ENCODE data around the gene LIPM. TPM values are rescaled to one million over a fixed set of nuclear protein-coding genes. Genes with fewer than 3 reads are reported as not detected.

The LIPM gene
- total RNA-seq, 4 donors from 2014 or later, result not detected

- peaks cover 0 to 10% (median 0%) of the 10 kb centered on the region in 3 donors for H3K4me1 ChIP-seq
- no peak for ATAC-seq
- no peak for TF ChIP-seq POLR2AphosphoS5 (IDR thresholded peaks at IDR 0.05)
- no peak for TF ChIP-seq POLR2A (IDR thresholded peaks at IDR 0.05)
- no peak overlapping the region for H3K27ac ChIP-seq
- H3K27me3 ChIP-seq, result no peaks in the 10 kb centered on the region
- no peaks in the 10 kb centered on the region for H3K36me3 ChIP-seq
- no peaks in the 10 kb centered on the region for H3K9me3 ChIP-seq
- H3K4me3 ChIP-seq, result no peak overlapping the region
Observed at GRCh38 chr10:88820748-88821401, 18.3 kb downstream of the LIPM start.

- Histone ChIP-seq H3K27ac (no peak overlapping the region), H3K9me3 (no peaks in the 10 kb centered on the region), H3K36me3 (no peaks in the 10 kb centered on the region), H3K4me3 (no peak overlapping the region), H3K4me1 (peaks cover 0 to 2% (median 0%) of the 10 kb centered on the region in 3 donors), H3K27me3 (no peaks in the 10 kb centered on the region)
- no peak for ATAC-seq
- TF ChIP-seq CTCF (IDR thresholded peaks at IDR 0.05), result no peak
- no peak for TF ChIP-seq POLR2A (IDR thresholded peaks at IDR 0.05)
- no peak for TF ChIP-seq POLR2AphosphoS5 (IDR thresholded peaks at IDR 0.05)
- no peak for TF ChIP-seq EP300 (IDR thresholded peaks at IDR 0.05)
- WGBS, 2 donors (ENCODE audit: low coverage in 1 of 2), result 77 to 78% methylated on average over 4 of the region's 4 CpGs
Observed at GRCh38 chr10:88826388-88826787, 23.9 kb downstream of the LIPM start.

- ATAC-seq, result no peak
- no peaks in the 10 kb centered on the region for H3K36me3 ChIP-seq
- H3K4me3 ChIP-seq, result no peak overlapping the region
- H3K9me3 ChIP-seq, result no peaks in the 10 kb centered on the region
- 86 to 89% methylated on average over 2 of the region's 2 CpGs for WGBS, 2 donors (ENCODE audit: low coverage in 1 of 2)
- H3K4me1 ChIP-seq, result no peaks in the 10 kb centered on the region
- no peak overlapping the region for H3K27ac ChIP-seq
- TF ChIP-seq POLR2AphosphoS5 (IDR thresholded peaks at IDR 0.05), result no peak
- no peak for TF ChIP-seq EP300 (IDR thresholded peaks at IDR 0.05)
- no peak for TF ChIP-seq POLR2A (IDR thresholded peaks at IDR 0.05)
- TF ChIP-seq CTCF (IDR thresholded peaks at IDR 0.05), result no peak
- H3K27me3 ChIP-seq, result no peaks in the 10 kb centered on the region
Observed at GRCh38 chr10:88827671-88828070, 25.1 kb downstream of the LIPM start.

GRCh38 chr10:88828310-88828709, 25.8 kb downstream of the LIPM start:
- TF ChIP-seq POLR2AphosphoS5 (IDR thresholded peaks at IDR 0.05) (no peak), CTCF (IDR thresholded peaks at IDR 0.05) (no peak), POLR2A (IDR thresholded peaks at IDR 0.05) (no peak), EP300 (IDR thresholded peaks at IDR 0.05) (no peak)
- Histone ChIP-seq H3K4me1 (no peaks in the 10 kb centered on the region), H3K27ac (no peak overlapping the region), H3K36me3 (no peaks in the 10 kb centered on the region), H3K9me3 (no peaks in the 10 kb centered on the region), H3K4me3 (no peak overlapping the region), H3K27me3 (no peaks in the 10 kb centered on the region)
- 50% methylated on average over 1 of the region's 1 CpG for WGBS, 2 donors (ENCODE audit: low coverage in 1 of 2)
- no peak for ATAC-seq

GRCh38 chr10:88830643-88831268, 28.2 kb downstream of the LIPM start:
- TF ChIP-seq POLR2A (IDR thresholded peaks at IDR 0.05) (no peak), CTCF (IDR thresholded peaks at IDR 0.05) (no peak), POLR2AphosphoS5 (IDR thresholded peaks at IDR 0.05) (no peak), EP300 (IDR thresholded peaks at IDR 0.05) (no peak)
- no peak overlapping the region for H3K27ac ChIP-seq
- H3K4me3 ChIP-seq, result no peak overlapping the region
- H3K4me1 ChIP-seq, result no peaks in the 10 kb centered on the region
- H3K27me3 ChIP-seq, result no peaks in the 10 kb centered on the region
- 85 to 89% methylated on average over 9 of the region's 9 CpGs for WGBS, 2 donors (ENCODE audit: low coverage in 1 of 2)
- H3K9me3 ChIP-seq, result no peaks in the 10 kb centered on the region
- ATAC-seq, result no peak
- no peaks in the 10 kb centered on the region for H3K36me3 ChIP-seq
